HFFc6 (cell line): ENCODE data around the gene BBS5. TPM values are rescaled to one million over a fixed set of nuclear protein-coding genes. Genes with fewer than 3 reads are reported as not detected.
A peak's percentile ranks its signal among the peaks of the same experiment; 100 is the strongest.
"Not testable (repeated sequence)": the region's sequence is repeated elsewhere in the genome, so short reads cannot be mapped to it uniquely, and the experiment has no call there.

Experiments
- DNase-seq: peaks from one replicate; pipeline ENCODE4 v3.0.0-alpha.2; 2018
- H3K27ac Mint-ChIP-seq: 2 replicates; pipeline ENCODE4 v1.8.0; 2020; ENCODE audit warnings: mild to moderate bottlenecking, mixed read lengths
- H3K27me3 Mint-ChIP-seq: 2 replicates; pipeline ENCODE4 v1.8.0; 2021; ENCODE audit warnings: mild to moderate bottlenecking, moderate library complexity, mixed read lengths; ENCODE audit not compliant: insufficient read depth
- H3K36me3 Mint-ChIP-seq: 2 replicates; pipeline ENCODE4 v1.8.0; 2021; ENCODE audit warnings: low read depth, mixed read lengths
- H3K4me1 Mint-ChIP-seq: 2 replicates; pipeline ENCODE4 v1.8.0; 2020; ENCODE audit warnings: low read depth, mixed read lengths
- H3K4me3 Mint-ChIP-seq: 2 replicates; pipeline ENCODE4 v1.8.0; 2020; ENCODE audit warnings: mild to moderate bottlenecking, moderate library complexity, mixed read lengths
- H3K9me3 Mint-ChIP-seq: 2 replicates; pipeline ENCODE4 v1.8.0; 2020; ENCODE audit warnings: mild to moderate bottlenecking, mixed read lengths
- CTCF ChIP-seq: fragments of 200-600 bp; sonication (generic); IDR thresholded peaks from 2 replicates; pipeline ENCODE4 v1.5.0; 2021; ENCODE audit warnings: antibody characterized with exemption, mild to moderate bottlenecking
- total RNA-seq, 6 experiments: library from RNA; stranded (reverse); fragmentation: NEBNext Ultra II Directional; extraction: Animal tissue kit (Norgen Biotek cat#: 25700); gene quantifications; 2 replicates in 1 of 6; 3 replicates in 5 of 6; pipeline ENCODE4 v1.2.3, GENCODE V29; 2021

BBS5 gene
- total RNA-seq, 6 experiments from 2014 or later = 4.8 to 7.0 (median 6.0) TPM

DNA sequence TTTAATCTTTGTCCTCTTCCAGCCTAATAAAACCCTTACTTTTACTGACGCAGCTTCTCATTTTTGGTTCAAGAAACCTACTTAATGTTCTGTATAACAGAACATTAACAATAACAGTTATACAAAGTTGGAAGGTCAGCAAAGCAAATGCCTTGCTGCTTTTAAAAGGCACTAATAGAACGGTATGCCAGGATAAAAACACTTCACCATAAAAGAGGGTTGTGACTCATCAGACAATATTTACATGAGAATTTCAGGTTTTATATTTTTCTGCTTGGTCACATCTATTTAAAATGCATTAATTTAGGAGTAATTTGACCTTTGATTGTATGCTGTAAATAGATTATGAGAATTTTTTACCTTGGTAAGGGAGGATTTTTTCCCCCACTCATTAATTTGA is 33.2 kb downstream of the BBS5 start:
- peak; percentile 27 for DNase-seq
- Mint-ChIP-seq H3K27ac (no peak overlapping the region), H3K27me3 (no peaks in the 10 kb centered on the region), H3K9me3 (no peaks in the 10 kb centered on the region), H3K4me3 (no peak overlapping the region), H3K36me3 (0 out of 2 replicates have a peak, but pooled peaks cover 4% of the 10 kb centered on the region), H3K4me1 (peaks cover 34% of the 10 kb centered on the region)
- no peak for TF ChIP-seq CTCF

- Mint-ChIP-seq H3K4me1 (peaks cover 28% of the 10 kb centered on the region), H3K27ac (no peak overlapping the region), H3K4me3 (no peak overlapping the region), H3K9me3 (no peaks in the 10 kb centered on the region), H3K27me3 (no peaks in the 10 kb centered on the region), H3K36me3 (no peaks in the 10 kb centered on the region)
- DNase-seq = no peak
- no peak for TF ChIP-seq CTCF
Observed at GRCh38 chr2:169513094-169513493, 33.8 kb downstream of the BBS5 start.

DNA sequence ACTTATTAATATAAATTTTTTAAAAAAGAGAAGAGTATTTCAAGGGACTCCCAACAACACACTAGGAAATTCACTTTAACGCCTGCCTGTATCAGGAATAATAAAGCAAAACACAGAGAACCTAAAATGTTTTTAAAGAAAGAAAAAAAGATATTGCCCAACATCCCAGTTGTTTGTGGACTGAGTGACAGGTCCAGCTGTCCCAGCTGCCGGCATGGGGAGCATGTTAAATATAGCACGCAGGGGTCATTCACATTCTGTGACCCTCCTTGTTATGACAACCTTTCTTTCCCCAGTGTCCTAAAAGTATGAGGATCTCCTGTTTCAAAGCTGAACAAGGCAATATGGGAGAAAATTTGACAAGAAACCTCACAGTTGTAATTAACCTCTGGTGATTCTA is 34.6 kb downstream of the BBS5 start:
- H3K27me3 Mint-ChIP-seq = no peaks in the 10 kb centered on the region
- no peaks in the 10 kb centered on the region for H3K9me3 Mint-ChIP-seq
- no peak for DNase-seq
- TF ChIP-seq CTCF = no peak
- H3K27ac Mint-ChIP-seq = no peak overlapping the region
- H3K4me1 Mint-ChIP-seq = peaks cover 24% of the 10 kb centered on the region
- H3K36me3 Mint-ChIP-seq = no peaks in the 10 kb centered on the region
- no peak overlapping the region for H3K4me3 Mint-ChIP-seq

DNA sequence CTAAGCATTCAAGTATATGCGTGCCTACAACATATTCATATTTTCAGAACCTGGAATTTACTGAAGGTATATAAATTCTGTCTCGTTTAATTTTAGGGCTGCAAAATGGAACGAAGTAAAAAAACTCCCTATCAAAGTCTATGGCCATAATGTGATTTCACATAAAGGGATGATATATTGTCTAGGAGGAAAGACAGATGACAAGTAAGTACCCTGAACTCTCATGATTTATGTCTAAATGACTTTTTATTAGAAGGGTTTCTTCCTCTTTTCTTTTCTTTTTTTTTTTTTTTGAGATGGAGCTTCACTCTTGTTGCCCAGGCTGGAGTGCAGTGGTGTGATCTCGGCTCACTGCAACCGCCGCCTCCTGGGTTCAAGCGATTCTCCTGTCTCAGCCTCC is 35.5 kb downstream of the BBS5 start:
- H3K27me3 Mint-ChIP-seq, H3K9me3 Mint-ChIP-seq, H3K27ac Mint-ChIP-seq, DNase-seq, H3K36me3 Mint-ChIP-seq, H3K4me3 Mint-ChIP-seq: not testable (repeated sequence)
- peaks cover 16% of the 10 kb centered on the region for H3K4me1 Mint-ChIP-seq

GRCh38 chr2:169516488-169516995 is 37.2 kb downstream of the BBS5 start:
- DNase-seq, H3K27ac Mint-ChIP-seq, H3K4me3 Mint-ChIP-seq, H3K36me3 Mint-ChIP-seq, H3K27me3 Mint-ChIP-seq, H3K4me1 Mint-ChIP-seq, H3K9me3 Mint-ChIP-seq: not testable (repeated sequence)

DNA sequence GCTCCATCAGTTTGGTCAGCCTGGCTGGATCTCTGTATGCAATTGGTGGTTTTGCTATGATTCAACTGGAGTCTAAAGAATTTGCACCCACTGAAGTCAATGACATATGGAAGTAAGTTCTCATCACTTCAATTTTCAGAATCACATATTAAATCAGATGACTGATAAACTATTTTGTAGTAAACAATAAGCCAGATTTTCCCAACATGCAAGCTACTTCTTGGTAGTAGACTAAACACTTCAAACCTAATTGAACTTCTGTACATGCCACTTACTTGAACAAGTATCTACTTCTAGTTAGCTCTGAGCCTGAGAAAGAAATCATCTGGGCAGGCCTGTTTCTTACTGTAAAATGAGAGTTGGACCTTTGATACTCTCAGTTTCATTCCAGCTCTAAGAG is 41.6 kb downstream of the BBS5 start:
- no peak overlapping the region for H3K27ac Mint-ChIP-seq
- no peaks in the 10 kb centered on the region for H3K36me3 Mint-ChIP-seq
- H3K4me1 Mint-ChIP-seq = no peaks in the 10 kb centered on the region; the same call in 1 of the 2 replicates
- DNase-seq = no peak
- H3K27me3 Mint-ChIP-seq = no peaks in the 10 kb centered on the region
- no peak for TF ChIP-seq CTCF
- no peak overlapping the region for H3K4me3 Mint-ChIP-seq
- H3K9me3 Mint-ChIP-seq = no peaks in the 10 kb centered on the region

GRCh38 chr2:169523681-169524080 is 44.4 kb downstream of the BBS5 start:
- Mint-ChIP-seq H3K36me3 (no peaks in the 10 kb centered on the region), H3K4me1 (peaks cover 9% of the 10 kb centered on the region), H3K27ac (no peak overlapping the region), H3K9me3 (no peaks in the 10 kb centered on the region), H3K27me3 (no peaks in the 10 kb centered on the region), H3K4me3 (no peak overlapping the region)
- DNase-seq = no peak
- no peak for TF ChIP-seq CTCF
